H1 (cell line): Measurements from ENCODE around the gene AK2.

Source experiments
- CHD2 ChIP-seq: IDR thresholded peaks from 2 replicates; pipeline ENCODE4 v1.6.1; 2012; ENCODE audit warnings: low read length, improper control_type of control experiment
- CTCF ChIP-seq, 3 experiments: IDR thresholded peaks; 1 replicate in 2 of 3; 2 replicates in 1 of 3; pipeline versions ENCODE4 v1.5.1 to v1.6.1; 2011; ENCODE audit warnings: low read length in 3 of 3, mild to moderate bottlenecking in 3 of 3, inconsistent platforms in 2 of 3, low read depth in 1 of 3, moderate library complexity in 1 of 3; ENCODE audit not compliant: insufficient read depth in 1 of 3; ENCODE audit errors: control extremely low read depth in 1 of 3
- EGR1 ChIP-seq: IDR thresholded peaks from 2 replicates; pipeline ENCODE4 v1.6.1; 2011; ENCODE audit warnings: low read depth, low read length, borderline replicate concordance
- EZH2 ChIP-seq: fragments of 200-600 bp; sonication (generic); IDR thresholded peaks from 2 replicates; pipeline ENCODE4 v1.7.1; 2012; ENCODE audit warnings: low read depth, mild to moderate bottlenecking, moderate library complexity, low read length, inconsistent platforms; ENCODE audit not compliant: severe bottlenecking
- GABPA ChIP-seq: IDR thresholded peaks from 2 replicates; pipeline ENCODE4 v1.6.1; 2011; ENCODE audit warnings: mild to moderate bottlenecking, low read length, moderate library complexity, borderline replicate concordance; ENCODE audit not compliant: insufficient read depth
- JUN ChIP-seq: IDR thresholded peaks from 2 replicates; pipeline ENCODE4 v1.6.1; 2011; ENCODE audit warnings: low read depth, mild to moderate bottlenecking, improper control_type of control experiment, low read length
- POLR2A ChIP-seq, 2 experiments: IDR thresholded peaks; 1 replicate in 1 of 2; 2 replicates in 1 of 2; pipeline ENCODE4 v1.6.1; 2011; ENCODE audit warnings: low read depth in 2 of 2, low read length in 2 of 2, mild to moderate bottlenecking in 2 of 2; ENCODE audit errors: control extremely low read depth in 1 of 2
- SIRT6 ChIP-seq: IDR thresholded peaks from one replicate; pipeline ENCODE4 v1.7.1; 2012; ENCODE audit warnings: low read length, inconsistent platforms
- TCF12 ChIP-seq: IDR thresholded peaks from 2 replicates; pipeline ENCODE4 v1.6.1; 2011; ENCODE audit warnings: low read depth, mild to moderate bottlenecking, low read length
- TF ChIP-seq, protein P1 (sequence below): IDR thresholded peaks from 2 replicates; pipeline ENCODE4 v1.6.1; 2012; ENCODE audit warnings: low read length, inconsistent platforms

DNA sequence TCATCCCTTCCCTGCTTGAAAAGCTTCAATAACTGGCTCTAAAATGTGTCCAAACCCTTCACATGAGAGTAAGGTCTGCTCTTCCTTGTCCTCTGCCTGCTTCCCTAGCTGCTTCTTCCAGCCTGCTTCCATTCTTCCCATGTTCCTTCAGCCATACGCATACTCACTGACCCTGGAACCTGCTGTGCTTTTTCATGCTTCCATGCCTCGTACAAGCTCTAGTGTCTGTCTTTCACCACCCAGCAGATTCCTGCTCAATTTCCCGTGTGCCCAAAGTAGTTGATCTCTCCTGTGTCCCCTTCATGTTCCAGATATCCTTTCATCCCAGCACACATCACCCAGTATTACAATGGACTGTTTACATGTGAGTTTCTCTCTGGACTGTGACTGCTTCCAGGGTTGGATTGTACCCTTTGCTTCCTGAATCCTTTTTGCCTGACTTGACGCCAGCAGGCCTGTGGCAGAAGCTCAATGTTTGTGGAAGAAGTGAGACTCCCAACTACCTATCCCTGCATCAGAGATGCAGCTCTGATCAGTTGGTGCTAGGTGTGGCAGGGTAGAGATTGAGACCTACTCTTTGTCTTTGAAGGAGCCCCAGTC lies 36.2 kb downstream of the AK2 start:
- TF ChIP-seq CTCF (IDR thresholded peaks at IDR 0.05; ENCODE audit: control extremely low read depth in 1 of 3, insufficient read depth in 1 of 3, low read depth in 1 of 3, low read length in 3 of 3) (no peak), EGR1 (no peak), POLR2A (IDR thresholded peaks at IDR 0.05; ENCODE audit: control extremely low read depth in 1 of 2, low read depth in 2 of 2, low read length in 2 of 2) (no peak), SIRT6 (no peak), GABPA (no peak), TCF12 (no peak), JUN (no peak), EZH2 (no peak), CHD2 (no peak)
- TF ChIP-seq, protein P1, sequence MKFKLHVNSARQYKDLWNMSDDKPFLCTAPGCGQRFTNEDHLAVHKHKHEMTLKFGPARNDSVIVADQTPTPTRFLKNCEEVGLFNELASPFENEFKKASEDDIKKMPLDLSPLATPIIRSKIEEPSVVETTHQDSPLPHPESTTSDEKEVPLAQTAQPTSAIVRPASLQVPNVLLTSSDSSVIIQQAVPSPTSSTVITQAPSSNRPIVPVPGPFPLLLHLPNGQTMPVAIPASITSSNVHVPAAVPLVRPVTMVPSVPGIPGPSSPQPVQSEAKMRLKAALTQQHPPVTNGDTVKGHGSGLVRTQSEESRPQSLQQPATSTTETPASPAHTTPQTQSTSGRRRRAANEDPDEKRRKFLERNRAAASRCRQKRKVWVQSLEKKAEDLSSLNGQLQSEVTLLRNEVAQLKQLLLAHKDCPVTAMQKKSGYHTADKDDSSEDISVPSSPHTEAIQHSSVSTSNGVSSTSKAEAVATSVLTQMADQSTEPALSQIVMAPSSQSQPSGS = no peak
